Keratinocyte (primary cell): ENCODE results near the gene PDK2.

Experiments used
- EZH2 ChIP-seq: IDR thresholded peaks from one replicate; pipeline ENCODE4 v1.6.1; 2012; ENCODE audit warnings: inconsistent platforms, mild to moderate bottlenecking, low read length, moderate library complexity
- TF ChIP-seq, protein P1 (sequence below), 3 experiments: IDR thresholded peaks in 1 of 3; conservative IDR thresholded peaks in 1 of 3; optimal IDR thresholded peaks in 1 of 3; 2 replicates in 2 of 3; 3 replicates in 1 of 3; pipeline versions ENCODE3 to v1.5.1; 2011; ENCODE audit warnings: low read length in 3 of 3, mild to moderate bottlenecking in 3 of 3, moderate library complexity in 2 of 3, control low read depth in 1 of 3, inconsistent platforms in 1 of 3; ENCODE audit not compliant: insufficient read depth in 2 of 3; ENCODE audit errors: extremely low read depth in 1 of 3

- TF ChIP-seq, protein P1, sequence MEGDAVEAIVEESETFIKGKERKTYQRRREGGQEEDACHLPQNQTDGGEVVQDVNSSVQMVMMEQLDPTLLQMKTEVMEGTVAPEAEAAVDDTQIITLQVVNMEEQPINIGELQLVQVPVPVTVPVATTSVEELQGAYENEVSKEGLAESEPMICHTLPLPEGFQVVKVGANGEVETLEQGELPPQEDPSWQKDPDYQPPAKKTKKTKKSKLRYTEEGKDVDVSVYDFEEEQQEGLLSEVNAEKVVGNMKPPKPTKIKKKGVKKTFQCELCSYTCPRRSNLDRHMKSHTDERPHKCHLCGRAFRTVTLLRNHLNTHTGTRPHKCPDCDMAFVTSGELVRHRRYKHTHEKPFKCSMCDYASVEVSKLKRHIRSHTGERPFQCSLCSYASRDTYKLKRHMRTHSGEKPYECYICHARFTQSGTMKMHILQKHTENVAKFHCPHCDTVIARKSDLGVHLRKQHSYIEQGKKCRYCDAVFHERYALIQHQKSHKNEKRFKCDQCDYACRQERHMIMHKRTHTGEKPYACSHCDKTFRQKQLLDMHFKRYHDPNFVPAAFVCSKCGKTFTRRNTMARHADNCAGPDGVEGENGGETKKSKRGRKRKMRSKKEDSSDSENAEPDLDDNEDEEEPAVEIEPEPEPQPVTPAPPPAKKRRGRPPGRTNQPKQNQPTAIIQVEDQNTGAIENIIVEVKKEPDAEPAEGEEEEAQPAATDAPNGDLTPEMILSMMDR (optimal IDR thresholded peaks at IDR 0.05 in 1 of 3, IDR thresholded peaks at IDR 0.05 in 1 of 3, conservative IDR thresholded peaks at IDR 0.05 in 1 of 3; ENCODE audit: extremely low read depth in 1 of 3, insufficient read depth in 2 of 3, low read length in 3 of 3): no peak
- no peak for TF ChIP-seq EZH2
Measured at GRCh38 chr17:50049636-50050035, 45.5 kb upstream of the PDK2 start.
